Measurements from ENCODE around the gene ADCY1.

- TF ChIP-seq CTCF (conservative IDR thresholded peaks at IDR 0.05; ENCODE audit: low read length), result no peak
- TF ChIP-seq EZH2phosphoT487 (IDR thresholded peaks at IDR 0.05; ENCODE audit: borderline replicate concordance), result no peak
These were observed 50.2 kb downstream of the ADCY1 start for GRCh38 chr7:45624392-45624760.

Data from Loucy (cell line).